ENCODE data around the gene MINDY2.

- TF ChIP-seq EZH2 (IDR thresholded peaks at IDR 0.05; ENCODE audit: insufficient read depth, low read length), result no peak
- TF ChIP-seq CTCF (IDR thresholded peaks at IDR 0.05; ENCODE audit: insufficient read depth, low read depth, low read length), result no peak
These were observed 8.4 kb upstream of the MINDY2 start for GRCh38 chr15:58762731-58763130.

All from astrocyte (in vitro differentiated cells and primary cell).